Measurements from ENCODE around the gene SMIM23.

The SMIM23 gene

DNA sequence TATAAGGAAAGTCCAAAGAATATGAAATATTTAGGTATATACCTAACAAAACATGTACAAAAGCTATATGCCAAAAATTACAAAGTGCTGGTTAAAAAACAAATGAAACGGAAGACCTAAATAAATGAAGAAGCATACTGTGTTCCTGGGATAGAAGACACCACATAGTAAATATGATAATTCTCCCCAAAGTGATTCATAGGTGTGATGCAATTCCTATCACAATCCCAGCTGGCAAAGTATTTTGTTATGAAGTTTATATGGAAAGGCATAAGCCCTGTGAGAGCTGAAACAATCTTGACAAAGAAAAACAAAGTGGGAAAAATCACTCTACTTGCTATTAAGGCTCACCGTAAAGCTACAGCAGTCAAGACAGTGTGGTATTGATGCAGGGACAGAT, 2.6 kb upstream of the SMIM23 start:
- DNase-seq (ENCODE audit: low spot score) = no peak
- no peak overlapping the region for H3K27ac Mint-ChIP-seq
- peaks cover 7% of the 10 kb centered on the region for H3K27me3 Mint-ChIP-seq (ENCODE audit: low read depth)
- no peaks in the 10 kb centered on the region for H3K36me3 Mint-ChIP-seq (ENCODE audit: low read depth)
- no peak overlapping the region for H3K4me3 Mint-ChIP-seq
- H3K9me3 Mint-ChIP-seq = no peaks in the 10 kb centered on the region
- no peaks in the 10 kb centered on the region for H3K4me1 Mint-ChIP-seq (ENCODE audit: low read depth)

DNA sequence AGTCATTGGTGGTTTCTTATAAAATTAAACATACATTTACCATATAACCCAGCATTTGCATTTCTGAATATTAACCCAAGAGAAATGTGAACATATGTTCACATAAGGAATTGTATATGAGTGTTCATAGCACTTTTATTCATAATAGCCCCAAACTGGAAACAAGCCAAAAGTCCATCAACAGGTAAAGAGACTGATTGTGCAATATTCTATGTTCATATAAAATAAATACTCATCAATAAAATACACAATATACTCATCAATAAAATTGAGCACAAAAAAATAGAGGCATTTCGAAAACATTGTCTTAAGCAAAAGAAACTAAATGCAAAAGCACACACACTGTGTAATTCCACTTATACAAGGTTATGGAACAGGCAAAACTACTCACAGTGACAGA, 3.7 kb downstream of the SMIM23 start:
- no peak for DNase-seq (ENCODE audit: low spot score)
- no peak overlapping the region for H3K4me3 Mint-ChIP-seq
- no peak overlapping the region for H3K27ac Mint-ChIP-seq
- H3K36me3 Mint-ChIP-seq (ENCODE audit: low read depth) = no peaks in the 10 kb centered on the region
- peaks cover 2% of the 10 kb centered on the region for H3K27me3 Mint-ChIP-seq (ENCODE audit: low read depth)
- H3K4me1 Mint-ChIP-seq (ENCODE audit: low read depth) = no peaks in the 10 kb centered on the region
- H3K9me3 Mint-ChIP-seq = no peaks in the 10 kb centered on the region

- Mint-ChIP-seq H3K4me3 (no peak overlapping the region), H3K27me3 (ENCODE audit: low read depth) (peaks cover 2% of the 10 kb centered on the region), H3K4me1 (ENCODE audit: low read depth) (no peaks in the 10 kb centered on the region), H3K9me3 (no peaks in the 10 kb centered on the region), H3K27ac (no peak overlapping the region), H3K36me3 (ENCODE audit: low read depth) (no peaks in the 10 kb centered on the region)
- no peak for DNase-seq (ENCODE audit: low spot score)
These were observed 4.8 kb downstream of the SMIM23 start for GRCh38 chr5:171790408-171790807.

GRCh38 chr5:171794470-171794960, 8.9 kb downstream of the SMIM23 start:
- Mint-ChIP-seq H3K27me3 (ENCODE audit: low read depth) (no peaks in the 10 kb centered on the region), H3K9me3 (no peaks in the 10 kb centered on the region), H3K27ac (no peak overlapping the region), H3K36me3 (ENCODE audit: low read depth) (no peaks in the 10 kb centered on the region), H3K4me1 (ENCODE audit: low read depth) (no peaks in the 10 kb centered on the region), H3K4me3 (no peak overlapping the region)
- no peak for DNase-seq (ENCODE audit: low spot score)

DNA sequence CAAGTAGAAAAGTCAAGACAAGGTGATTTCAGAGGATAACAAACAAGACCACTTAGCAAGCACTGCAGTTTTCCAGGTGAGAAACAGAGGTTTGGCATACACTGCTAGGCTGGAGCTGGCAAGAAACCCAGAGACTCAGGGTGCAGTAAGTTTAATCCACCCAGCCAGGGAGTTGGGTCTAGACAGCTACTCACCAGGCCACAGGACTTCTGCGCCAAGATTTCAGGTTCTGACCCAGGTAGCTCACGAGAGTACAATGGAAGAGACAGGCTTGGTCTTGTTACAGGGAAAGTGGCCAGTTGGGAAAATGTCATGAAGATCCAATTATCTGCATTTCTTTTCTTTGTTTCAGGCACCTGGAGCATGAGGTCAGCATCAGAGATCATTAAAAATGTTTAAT, 9.8 kb downstream of the SMIM23 start:
- Mint-ChIP-seq H3K27me3 (ENCODE audit: low read depth) (no peaks in the 10 kb centered on the region), H3K9me3 (no peaks in the 10 kb centered on the region), H3K36me3 (ENCODE audit: low read depth) (no peaks in the 10 kb centered on the region), H3K27ac (no peak overlapping the region), H3K4me3 (no peak overlapping the region), H3K4me1 (ENCODE audit: low read depth) (no peaks in the 10 kb centered on the region)
- DNase-seq (ENCODE audit: low spot score) = no peak

DNA sequence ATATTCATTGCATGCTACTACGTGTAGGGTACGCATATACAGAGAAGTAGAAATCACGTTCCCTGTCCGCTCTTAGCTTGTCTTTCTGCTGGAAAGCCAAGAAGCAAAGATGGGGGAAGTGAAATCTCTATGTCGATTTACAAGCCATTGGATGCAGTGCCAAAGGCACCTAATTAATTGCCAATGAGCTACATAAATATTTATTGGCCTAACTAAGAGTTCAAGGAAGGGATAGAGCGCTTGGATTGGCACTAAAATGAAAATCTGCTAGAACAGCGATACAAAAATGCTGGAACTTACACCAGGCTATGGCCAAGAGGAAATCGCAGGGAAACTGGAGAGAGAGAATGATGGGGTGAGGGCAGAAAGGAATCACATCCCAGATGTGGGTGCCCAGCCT, 10.8 kb downstream of the SMIM23 start:
- H3K36me3 Mint-ChIP-seq (ENCODE audit: low read depth) = no peaks in the 10 kb centered on the region

GRCh38 chr5:171797543-171797942, 11.9 kb downstream of the SMIM23 start:
- no peak overlapping the region for H3K27ac Mint-ChIP-seq
- no peak for DNase-seq (ENCODE audit: low spot score)
- H3K36me3 Mint-ChIP-seq (ENCODE audit: low read depth) = no peaks in the 10 kb centered on the region
- no peaks in the 10 kb centered on the region for H3K9me3 Mint-ChIP-seq
- H3K4me3 Mint-ChIP-seq = no peak overlapping the region
- H3K4me1 Mint-ChIP-seq (ENCODE audit: low read depth) = no peaks in the 10 kb centered on the region
- no peaks in the 10 kb centered on the region for H3K27me3 Mint-ChIP-seq (ENCODE audit: low read depth)

More for the DNA sequence above, 10.8 kb downstream of the SMIM23 start:
- Mint-ChIP-seq H3K9me3 (no peaks in the 10 kb centered on the region), H3K27ac (no peak overlapping the region), H3K4me1 (ENCODE audit: low read depth) (no peaks in the 10 kb centered on the region), H3K4me3 (no peak overlapping the region), H3K27me3 (ENCODE audit: low read depth) (no peaks in the 10 kb centered on the region)
- DNase-seq (ENCODE audit: low spot score) = no peak

DNA sequence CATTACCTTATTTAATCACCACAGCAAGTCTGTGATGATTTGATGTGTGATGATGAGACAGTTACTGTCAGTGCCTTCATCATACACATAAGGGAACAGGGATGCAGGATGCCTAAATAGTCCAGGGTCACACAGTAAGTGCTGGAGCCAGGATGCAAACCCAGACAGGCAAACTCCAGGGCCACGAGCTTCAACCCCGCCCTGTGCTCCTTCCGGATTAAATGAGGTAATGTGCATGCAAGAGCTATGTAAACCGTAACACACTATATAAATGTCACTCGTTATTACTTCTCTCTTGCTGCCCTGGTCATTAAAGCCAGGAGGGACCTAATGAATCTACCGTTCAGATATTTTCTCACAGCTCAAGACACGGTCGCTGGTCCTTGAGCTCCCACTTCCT, 12.8 kb downstream of the SMIM23 start:
- no peaks in the 10 kb centered on the region for H3K36me3 Mint-ChIP-seq (ENCODE audit: low read depth)
- no peaks in the 10 kb centered on the region for H3K9me3 Mint-ChIP-seq
- no peak for DNase-seq (ENCODE audit: low spot score)
- H3K4me1 Mint-ChIP-seq (ENCODE audit: low read depth) = no peaks in the 10 kb centered on the region
- no peak overlapping the region for H3K27ac Mint-ChIP-seq
- H3K27me3 Mint-ChIP-seq (ENCODE audit: low read depth) = no peaks in the 10 kb centered on the region
- H3K4me3 Mint-ChIP-seq = no peak overlapping the region

- Mint-ChIP-seq H3K36me3 (ENCODE audit: low read depth) (no peaks in the 10 kb centered on the region), H3K27ac (no peak overlapping the region), H3K27me3 (ENCODE audit: low read depth) (peaks cover 9% of the 10 kb centered on the region), H3K4me3 (no peak overlapping the region), H3K4me1 (ENCODE audit: low read depth) (no peaks in the 10 kb centered on the region), H3K9me3 (no peaks in the 10 kb centered on the region)
- DNase-seq (ENCODE audit: low spot score) = no peak
These were observed 16.2 kb downstream of the SMIM23 start for GRCh38 chr5:171801839-171802238.

DNA sequence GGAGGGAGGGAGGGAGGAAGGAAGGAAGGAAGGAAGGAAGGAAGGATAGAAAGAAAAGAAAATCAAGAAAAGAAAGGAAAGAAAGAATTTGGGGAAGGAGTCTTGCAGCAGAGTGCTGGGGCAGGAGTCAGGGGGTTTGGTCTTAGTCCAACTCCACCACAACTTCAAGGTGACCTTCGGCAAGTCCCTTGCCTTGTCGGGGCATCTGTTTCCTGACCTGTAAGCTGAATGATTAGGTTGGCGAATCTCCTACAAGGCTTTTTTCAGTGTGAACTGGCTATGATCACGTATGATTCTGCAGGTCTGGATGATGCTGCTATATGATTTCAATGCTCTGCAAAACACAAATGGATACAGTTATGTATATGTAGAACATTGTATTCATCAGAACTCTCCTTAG, 20.1 kb downstream of the SMIM23 start:
- H3K27ac Mint-ChIP-seq = no peak overlapping the region

GRCh38 chr5:171806976-171807747, 21.5 kb downstream of the SMIM23 start:
- no peak for DNase-seq (ENCODE audit: low spot score)
- Mint-ChIP-seq H3K27ac (no peak overlapping the region), H3K36me3 (ENCODE audit: low read depth) (no peaks in the 10 kb centered on the region), H3K9me3 (no peaks in the 10 kb centered on the region), H3K27me3 (ENCODE audit: low read depth) (peaks cover 21% of the 10 kb centered on the region), H3K4me3 (no peak overlapping the region), H3K4me1 (ENCODE audit: low read depth) (peaks cover 2% of the 10 kb centered on the region)

More for the DNA sequence above, 20.1 kb downstream of the SMIM23 start:
- Mint-ChIP-seq H3K4me1 (ENCODE audit: low read depth) (peaks cover 2% of the 10 kb centered on the region), H3K9me3 (no peaks in the 10 kb centered on the region), H3K4me3 (no peak overlapping the region), H3K27me3 (ENCODE audit: low read depth) (peaks cover 21% of the 10 kb centered on the region), H3K36me3 (ENCODE audit: low read depth) (no peaks in the 10 kb centered on the region)
- DNase-seq (ENCODE audit: low spot score) = no peak

GRCh38 chr5:171808453-171808852, 22.8 kb downstream of the SMIM23 start:
- H3K4me3 Mint-ChIP-seq = no peak overlapping the region
- peaks cover 21% of the 10 kb centered on the region for H3K27me3 Mint-ChIP-seq (ENCODE audit: low read depth)
- no peak for DNase-seq (ENCODE audit: low spot score)
- no peaks in the 10 kb centered on the region for H3K36me3 Mint-ChIP-seq (ENCODE audit: low read depth)
- H3K27ac Mint-ChIP-seq = no peak overlapping the region
- H3K9me3 Mint-ChIP-seq = no peaks in the 10 kb centered on the region
- H3K4me1 Mint-ChIP-seq (ENCODE audit: low read depth) = peaks cover 2% of the 10 kb centered on the region

- Mint-ChIP-seq H3K27ac (no peak overlapping the region), H3K4me3 (no peak overlapping the region)
These were observed 23.3 kb downstream of the SMIM23 start for GRCh38 chr5:171808951-171809350.

GRCh38 chr5:171810227-171810626, 24.6 kb downstream of the SMIM23 start:
- H3K4me1 Mint-ChIP-seq (ENCODE audit: low read depth) = peaks cover 2% of the 10 kb centered on the region
- no peaks in the 10 kb centered on the region for H3K9me3 Mint-ChIP-seq
- H3K36me3 Mint-ChIP-seq (ENCODE audit: low read depth) = no peaks in the 10 kb centered on the region
- H3K4me3 Mint-ChIP-seq = no peak overlapping the region
- DNase-seq (ENCODE audit: low spot score) = no peak
- H3K27ac Mint-ChIP-seq = no peak overlapping the region
- peaks cover 21% of the 10 kb centered on the region for H3K27me3 Mint-ChIP-seq (ENCODE audit: low read depth)

More at GRCh38 chr5:171808951-171809350, 23.3 kb downstream of the SMIM23 start:
- no peak for DNase-seq (ENCODE audit: low spot score)
- Mint-ChIP-seq H3K4me1 (ENCODE audit: low read depth) (peaks cover 2% of the 10 kb centered on the region), H3K36me3 (ENCODE audit: low read depth) (no peaks in the 10 kb centered on the region), H3K27me3 (ENCODE audit: low read depth) (peaks cover 21% of the 10 kb centered on the region), H3K9me3 (no peaks in the 10 kb centered on the region)

GRCh38 chr5:171813270-171813669, 27.7 kb downstream of the SMIM23 start:
- no peaks in the 10 kb centered on the region for H3K4me1 Mint-ChIP-seq (ENCODE audit: low read depth)
- no peaks in the 10 kb centered on the region for H3K9me3 Mint-ChIP-seq
- H3K36me3 Mint-ChIP-seq (ENCODE audit: low read depth) = no peaks in the 10 kb centered on the region
- DNase-seq (ENCODE audit: low spot score) = no peak
- peaks cover 3% of the 10 kb centered on the region for H3K27me3 Mint-ChIP-seq (ENCODE audit: low read depth)
- no peak overlapping the region for H3K4me3 Mint-ChIP-seq
- no peak overlapping the region for H3K27ac Mint-ChIP-seq
